Psoas muscle (tissue), 8 donors: ENCODE results near the gene HELZ2. TPM values are rescaled to one million over a fixed set of nuclear protein-coding genes. Genes with fewer than 3 reads are reported as not detected.

ENCODE experiments used
- ATAC-seq, 4 donors: fragments of 200-7000 bp; cut with Tn5 transposase; one replicate each; pipeline ENCODE4 v1.9.1; 2020; ENCODE audit warnings: moderate library complexity in 3 of 4, mild to moderate bottlenecking in 2 of 4
- DNase-seq, 2 donors: peaks; one replicate each; pipeline ENCODE4 v3.0.0-alpha.2; 2020
- H3K27ac ChIP-seq: fragments of 200-600 bp; one replicate; pipeline ENCODE4 v1.8.0; 2022
- H3K27me3 ChIP-seq, 3 donors: fragments of 200-600 bp in 1 of 3; one replicate each; pipeline versions ENCODE4 v1.6.1 to v1.8.0; 2013 to 2022; ENCODE audit warnings: low read length in 2 of 3, mild to moderate bottlenecking in 2 of 3, moderate library complexity in 1 of 3; ENCODE audit not compliant: insufficient read depth in 3 of 3
- H3K36me3 ChIP-seq, 2 donors: fragments of 200-600 bp in 1 of 2; one replicate each; pipeline versions ENCODE4 v1.6.1 to v1.8.0; 2013 to 2022; ENCODE audit warnings: low read depth in 1 of 2, mild to moderate bottlenecking in 1 of 2, moderate library complexity in 1 of 2; ENCODE audit not compliant: insufficient read depth in 1 of 2
- H3K4me1 ChIP-seq: fragments of 200-600 bp; one replicate; pipeline ENCODE4 v1.8.0; 2022
- H3K4me3 ChIP-seq: fragments of 200-600 bp; one replicate; pipeline ENCODE4 v1.8.0; 2022; ENCODE audit warnings: mild to moderate bottlenecking
- H3K9me3 ChIP-seq: fragments of 200-600 bp; one replicate; pipeline ENCODE4 v1.8.0; 2022
- CTCF ChIP-seq: fragments of 200-600 bp; IDR thresholded peaks from one replicate; pipeline ENCODE4 v1.8.0; 2022; ENCODE audit warnings: antibody characterized with exemption
- WGBS, 3 donors: extraction: QIAGEN DNeasy Blood & Tissue Kit; methylation state at CpG; one replicate each; pipeline versions ENCODE4 v1.1.6 to v1.1.7; 2013; 5-methylcytosine and 5-hydroxymethylcytosine counted together
- intact Hi-C, 2 donors: fragments of 100-400 bp; cut with DNase I; formaldehyde crosslinking; loops; one replicate each; pipeline versions ENCODE4 v1.11.0 to v1.14.2; 2022
- polyA plus RNA-seq, 3 donors: library from polyadenylated mRNA; stranded (reverse); fragments of 200-250 nt; gene quantifications; one replicate each; pipeline ENCODE4 v1.2.3, GENCODE V29; 2013
- total RNA-seq, 4 donors: library from RNA; stranded (reverse); fragmentation: NEBNext Ultra II Directional in 2 of 4; extraction: Animal tissue kit (Norgen Biotek cat#: 25700) in 2 of 4; gene quantifications; one replicate each; pipeline versions ENCODE4 v1.2.1 to v1.2.4, GENCODE V29; 2021 to 2023
- donor health status: healthy with polysubstance abuse.
- donor health status: DM: no; HTN: no; CAD: no; lungs with moderate emphysema.
- donor health status: Bipolar disorder and iron deficiency.
- donor health status: healthy.
- donor health status: DM: yes; HTN: yes; CAD: no.
- donor health status: DM: no; HTN: no; CAD: no.
- donor health status: DM: no; HTN: no; CAD: no.
- donor health status: DM: yes; HTN: yes; CAD: no.

The HELZ2 gene
- total and polyA plus RNA-seq, 7 donors, result 0.82 to 8.0 (median 3.5) TPM

- no peak for TF ChIP-seq CTCF
- no peaks in the 10 kb centered on the region for H3K36me3 ChIP-seq
- no peaks in the 10 kb centered on the region for H3K9me3 ChIP-seq
- H3K4me3 ChIP-seq, result no peak overlapping the region
- no peak overlapping the region for H3K27ac ChIP-seq
- no peaks in the 10 kb centered on the region for H3K4me1 ChIP-seq
- intact Hi-C loops, result no loop called here
- DNase-seq (peak; percentile 17 to 57), ATAC-seq (no peak)
- 51 to 63% (median 57%) methylated on average over 18 to 28 of the region's 28 CpGs for WGBS, 3 donors
- peaks cover 0 to 63% (median 19%) of the 10 kb centered on the region in 3 donors for H3K27me3 ChIP-seq
These were observed 40.1 kb downstream of the HELZ2 start for GRCh38 chr20:63533871-63534393.

- peak in 1 of 2 donors; percentile 23 for DNase-seq
- H3K27ac ChIP-seq, result no peak overlapping the region
- H3K27me3 ChIP-seq, result peaks cover 0 to 63% (median 21%) of the 10 kb centered on the region in 3 donors
- no peaks in the 10 kb centered on the region for H3K4me1 ChIP-seq
- H3K4me3 ChIP-seq, result no peak overlapping the region
- no peaks in the 10 kb centered on the region for H3K36me3 ChIP-seq
- WGBS, 3 donors, result 67 to 76% (median 73%) methylated on average over 14 of the region's 14 CpGs
- no peaks in the 10 kb centered on the region for H3K9me3 ChIP-seq
- intact Hi-C loops, result no loop called here
- TF ChIP-seq CTCF, result no peak
- no peak for ATAC-seq
These were observed 40.7 kb downstream of the HELZ2 start for GRCh38 chr20:63533388-63533787.

- no peak for ATAC-seq
- H3K4me1 ChIP-seq, result no peaks in the 10 kb centered on the region
- peak in 1 of 2 donors; percentile 52 for DNase-seq
- 53 to 66% (median 57%) methylated on average over 22 to 24 of the region's 24 CpGs for WGBS, 3 donors
- no peak overlapping the region for H3K27ac ChIP-seq
- H3K27me3 ChIP-seq, result peaks cover 0 to 62% (median 21%) of the 10 kb centered on the region in 3 donors
- intact Hi-C loops, result no loop called here
- no peaks in the 10 kb centered on the region for H3K36me3 ChIP-seq
- TF ChIP-seq CTCF, result no peak
- H3K4me3 ChIP-seq, result no peak overlapping the region
- no peaks in the 10 kb centered on the region for H3K9me3 ChIP-seq
These were observed 41.5 kb downstream of the HELZ2 start for GRCh38 chr20:63532449-63532971.

- no peaks in the 10 kb centered on the region for H3K9me3 ChIP-seq
- WGBS, 3 donors, result 66 to 81% (median 69%) methylated on average over 27 of the region's 27 CpGs
- H3K4me3 ChIP-seq, result no peak overlapping the region
- H3K27ac ChIP-seq, result no peak overlapping the region
- no peaks in the 10 kb centered on the region for H3K36me3 ChIP-seq
- intact Hi-C loops, result no loop called here
- DNase-seq (peak in 1 of 2 donors; percentile 10), ATAC-seq (no peak)
- no peak for TF ChIP-seq CTCF
- H3K4me1 ChIP-seq, result no peaks in the 10 kb centered on the region
- H3K27me3 ChIP-seq, result peaks cover 0 to 55% (median 21%) of the 10 kb centered on the region in 3 donors
These were observed 42.2 kb downstream of the HELZ2 start for GRCh38 chr20:63531686-63532448.
